Measurements from ENCODE around the gene TPM3. TPM values are rescaled to one million over a fixed set of nuclear protein-coding genes. Genes with fewer than 3 reads are reported as not detected.

The TPM3 gene
- total and polyA plus RNA-seq, 9 of the 15 experiments (the other 6 are each of a cell fraction or from before 2014, with no cell fraction given): 202 to 604 (median 421) TPM

DNA sequence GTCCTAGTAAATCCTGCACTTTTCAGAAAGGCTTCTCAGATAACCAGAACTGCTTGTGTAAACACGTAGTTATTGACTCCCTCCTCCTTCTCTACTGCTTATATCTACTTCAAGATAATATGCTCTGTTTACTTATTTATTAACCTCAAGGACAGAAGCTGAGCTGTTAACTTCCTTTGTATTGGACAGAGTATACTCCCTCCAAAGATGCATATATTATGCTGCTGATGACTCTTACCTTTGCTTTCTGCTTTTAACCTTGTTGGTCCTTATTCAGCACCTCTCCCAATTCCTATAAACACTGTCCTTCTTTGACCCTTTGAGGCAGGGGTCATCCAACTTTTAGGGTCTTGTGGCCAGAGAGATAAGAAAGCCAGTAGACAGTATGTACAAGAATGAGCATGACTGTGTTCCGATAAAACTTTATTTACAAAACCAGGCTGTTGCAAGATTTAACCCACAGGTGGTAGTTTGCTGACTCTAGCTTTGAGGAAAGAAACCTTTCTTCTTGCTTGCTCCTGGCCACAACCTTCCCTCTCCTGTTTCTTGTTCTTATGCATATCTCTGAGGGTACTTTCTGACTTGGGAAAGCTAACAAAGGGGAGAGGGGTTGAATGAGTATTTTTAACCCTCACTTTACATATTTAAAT is 4.9 kb downstream of the TPM3 start (continued):
- TF ChIP-seq HNRNPH1 (optimal IDR thresholded peaks at IDR 0.05; ENCODE audit: low read depth, low read length) (no peak), POLR2A (conservative IDR thresholded peaks at IDR 0.05) (no peak), PML (IDR thresholded peaks at IDR 0.05; ENCODE audit: low read length) (peak; percentile 68; the same call in 1 of the 2 replicates), FOXA1 (IDR thresholded peaks at IDR 0.05; ENCODE audit: borderline replicate concordance) (peak; percentile 96), DIDO1 (tag; IDR thresholded peaks at IDR 0.05; ENCODE audit: low read depth) (0 out of 2 replicates have a peak, but pooled peaks have one; percentile 33), HSF4 (CRISPR knock-in tag; IDR thresholded peaks at IDR 0.05; ENCODE audit: borderline replicate concordance) (no peak), ZNF444 (CRISPR knock-in tag; IDR thresholded peaks at IDR 0.05) (no peak), SREBF2 (CRISPR knock-in tag; IDR thresholded peaks at IDR 0.05) (no peak), KDM5B (IDR thresholded peaks at IDR 0.05; ENCODE audit: insufficient replicate concordance, low read depth, low read length) (no peak), ZNF76 (CRISPR knock-in tag; IDR thresholded peaks at IDR 0.05; ENCODE audit: borderline replicate concordance) (no peak), ZNF766 (CRISPR knock-in tag; conservative IDR thresholded peaks at IDR 0.05) (peak; percentile 78), PURB (CRISPR knock-in tag; IDR thresholded peaks at IDR 0.05; ENCODE audit: low read depth) (no peak), CSDE1 (IDR thresholded peaks at IDR 0.05) (no peak), RBM15 (IDR thresholded peaks at IDR 0.05; ENCODE audit: insufficient read depth, low read length) (no peak), TCF3 (CRISPR knock-in tag; IDR thresholded peaks at IDR 0.05) (peak; percentile 79), ZNF778 (CRISPR knock-in tag; IDR thresholded peaks at IDR 0.05) (no peak), L3MBTL2 (IDR thresholded peaks at IDR 0.05) (peak; percentile 54), ATF7 (IDR thresholded peaks at IDR 0.05) (peak; percentile 82), HDAC2 (IDR thresholded peaks at IDR 0.05) (peak; percentile 90)
- TF ChIP-seq, protein P1, sequence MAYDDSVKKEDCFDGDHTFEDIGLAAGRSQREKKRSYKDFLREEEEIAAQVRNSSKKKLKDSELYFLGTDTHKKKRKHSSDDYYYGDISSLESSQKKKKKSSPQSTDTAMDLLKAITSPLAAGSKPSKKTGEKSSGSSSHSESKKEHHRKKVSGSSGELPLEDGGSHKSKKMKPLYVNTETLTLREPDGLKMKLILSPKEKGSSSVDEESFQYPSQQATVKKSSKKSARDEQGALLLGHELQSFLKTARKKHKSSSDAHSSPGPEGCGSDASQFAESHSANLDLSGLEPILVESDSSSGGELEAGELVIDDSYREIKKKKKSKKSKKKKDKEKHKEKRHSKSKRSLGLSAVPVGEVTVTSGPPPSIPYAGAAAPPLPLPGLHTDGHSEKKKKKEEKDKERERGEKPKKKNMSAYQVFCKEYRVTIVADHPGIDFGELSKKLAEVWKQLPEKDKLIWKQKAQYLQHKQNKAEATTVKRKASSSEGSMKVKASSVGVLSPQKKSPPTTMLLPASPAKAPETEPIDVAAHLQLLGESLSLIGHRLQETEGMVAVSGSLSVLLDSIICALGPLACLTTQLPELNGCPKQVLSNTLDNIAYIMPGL (CRISPR knock-in tag; IDR thresholded peaks at IDR 0.05): no peak
- TF ChIP-seq, protein P2, sequence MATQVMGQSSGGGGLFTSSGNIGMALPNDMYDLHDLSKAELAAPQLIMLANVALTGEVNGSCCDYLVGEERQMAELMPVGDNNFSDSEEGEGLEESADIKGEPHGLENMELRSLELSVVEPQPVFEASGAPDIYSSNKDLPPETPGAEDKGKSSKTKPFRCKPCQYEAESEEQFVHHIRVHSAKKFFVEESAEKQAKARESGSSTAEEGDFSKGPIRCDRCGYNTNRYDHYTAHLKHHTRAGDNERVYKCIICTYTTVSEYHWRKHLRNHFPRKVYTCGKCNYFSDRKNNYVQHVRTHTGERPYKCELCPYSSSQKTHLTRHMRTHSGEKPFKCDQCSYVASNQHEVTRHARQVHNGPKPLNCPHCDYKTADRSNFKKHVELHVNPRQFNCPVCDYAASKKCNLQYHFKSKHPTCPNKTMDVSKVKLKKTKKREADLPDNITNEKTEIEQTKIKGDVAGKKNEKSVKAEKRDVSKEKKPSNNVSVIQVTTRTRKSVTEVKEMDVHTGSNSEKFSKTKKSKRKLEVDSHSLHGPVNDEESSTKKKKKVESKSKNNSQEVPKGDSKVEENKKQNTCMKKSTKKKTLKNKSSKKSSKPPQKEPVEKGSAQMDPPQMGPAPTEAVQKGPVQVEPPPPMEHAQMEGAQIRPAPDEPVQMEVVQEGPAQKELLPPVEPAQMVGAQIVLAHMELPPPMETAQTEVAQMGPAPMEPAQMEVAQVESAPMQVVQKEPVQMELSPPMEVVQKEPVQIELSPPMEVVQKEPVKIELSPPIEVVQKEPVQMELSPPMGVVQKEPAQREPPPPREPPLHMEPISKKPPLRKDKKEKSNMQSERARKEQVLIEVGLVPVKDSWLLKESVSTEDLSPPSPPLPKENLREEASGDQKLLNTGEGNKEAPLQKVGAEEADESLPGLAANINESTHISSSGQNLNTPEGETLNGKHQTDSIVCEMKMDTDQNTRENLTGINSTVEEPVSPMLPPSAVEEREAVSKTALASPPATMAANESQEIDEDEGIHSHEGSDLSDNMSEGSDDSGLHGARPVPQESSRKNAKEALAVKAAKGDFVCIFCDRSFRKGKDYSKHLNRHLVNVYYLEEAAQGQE (IDR thresholded peaks at IDR 0.05; ENCODE audit: borderline replicate concordance): no peak; the same call in 1 of the 2 replicates
- TF ChIP-seq, protein P2 (CRISPR knock-in tag; IDR thresholded peaks at IDR 0.05; ENCODE audit: low read depth): no peak

All from K562 (cell line).